IPS-NIHi7 (cell line): ENCODE data around the gene GCGR.

Experiments
- DNase-seq: peaks from one replicate; pipeline ENCODE4 v3.0.0; 2012; ENCODE audit warnings: mixed read lengths; ENCODE audit errors: extremely low spot score

Gene GCGR

GRCh38 chr17:81803728-81804558 lies at the start of gene GCGR:
GCGR (plus strand) TSS chr17:81804150; CDS start chr17:81809019, 4,869 bp downstream.
- DNase-seq: no peak

- DNase-seq: no peak
These were observed 11.0 kb upstream of the GCGR start for GRCh38 chr17:81792675-81793615.

GRCh38 chr17:81794074-81794476 lies 9.9 kb upstream of the GCGR start:
- DNase-seq: no peak

DNA sequence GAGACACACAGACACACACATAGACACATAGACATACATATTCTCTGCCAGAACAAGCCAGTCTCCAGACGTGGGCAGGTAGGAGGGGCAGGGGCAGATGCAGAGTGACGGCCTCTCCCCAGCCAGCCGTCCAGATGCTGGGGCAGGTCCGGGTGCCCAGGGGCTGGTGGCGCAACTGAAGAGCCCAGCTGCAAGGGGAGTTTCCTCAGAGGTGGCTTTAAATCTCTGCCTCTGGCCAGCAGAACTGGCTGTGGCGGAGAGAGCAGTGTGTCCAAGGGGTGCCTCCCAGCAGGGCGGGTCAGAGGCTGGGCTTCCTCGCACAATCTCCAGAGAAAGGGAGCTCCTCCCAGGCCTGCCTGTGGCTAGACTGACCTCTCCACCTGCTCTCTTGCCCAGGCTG lies 9.4 kb upstream of the GCGR start:
- no peak for DNase-seq

- no peak for DNase-seq
These were observed 2.6 kb upstream of the GCGR start for GRCh38 chr17:81801327-81801726.

DNA sequence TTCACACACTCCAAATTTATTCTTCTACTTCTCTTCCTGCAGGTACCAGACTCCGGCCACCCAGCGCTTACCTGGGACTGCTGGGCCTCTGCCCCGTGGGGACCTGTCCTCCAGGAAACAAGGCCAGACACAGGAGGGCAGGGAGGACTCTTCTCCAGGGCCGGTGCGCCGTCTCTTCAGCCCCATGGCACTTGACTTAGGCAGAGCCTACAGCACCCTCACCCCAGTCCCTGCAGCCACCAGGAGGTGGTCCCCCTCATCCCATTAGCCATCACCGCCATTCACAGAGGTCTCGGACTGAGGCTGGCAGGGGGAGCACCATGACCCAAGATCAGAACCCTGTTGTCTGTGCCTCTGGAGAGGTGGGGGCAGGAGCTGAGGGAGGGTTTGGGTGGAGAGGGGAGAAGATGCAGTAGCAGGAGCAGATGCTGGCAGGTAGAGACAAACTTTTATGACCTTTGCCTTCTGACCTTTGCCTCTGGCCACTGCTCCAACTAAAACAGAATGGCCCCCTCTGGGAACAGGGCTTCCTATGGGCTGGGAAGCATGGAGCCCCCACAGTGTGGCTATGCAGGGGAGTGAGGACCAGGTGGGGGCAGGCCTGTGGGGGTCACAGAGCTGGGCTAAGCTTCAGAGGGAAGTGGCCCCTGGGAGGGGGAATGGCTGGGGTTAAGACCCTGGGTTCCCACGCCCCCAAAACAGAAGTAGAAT lies 1.7 kb upstream of the GCGR start:
- DNase-seq: no peak

DNA sequence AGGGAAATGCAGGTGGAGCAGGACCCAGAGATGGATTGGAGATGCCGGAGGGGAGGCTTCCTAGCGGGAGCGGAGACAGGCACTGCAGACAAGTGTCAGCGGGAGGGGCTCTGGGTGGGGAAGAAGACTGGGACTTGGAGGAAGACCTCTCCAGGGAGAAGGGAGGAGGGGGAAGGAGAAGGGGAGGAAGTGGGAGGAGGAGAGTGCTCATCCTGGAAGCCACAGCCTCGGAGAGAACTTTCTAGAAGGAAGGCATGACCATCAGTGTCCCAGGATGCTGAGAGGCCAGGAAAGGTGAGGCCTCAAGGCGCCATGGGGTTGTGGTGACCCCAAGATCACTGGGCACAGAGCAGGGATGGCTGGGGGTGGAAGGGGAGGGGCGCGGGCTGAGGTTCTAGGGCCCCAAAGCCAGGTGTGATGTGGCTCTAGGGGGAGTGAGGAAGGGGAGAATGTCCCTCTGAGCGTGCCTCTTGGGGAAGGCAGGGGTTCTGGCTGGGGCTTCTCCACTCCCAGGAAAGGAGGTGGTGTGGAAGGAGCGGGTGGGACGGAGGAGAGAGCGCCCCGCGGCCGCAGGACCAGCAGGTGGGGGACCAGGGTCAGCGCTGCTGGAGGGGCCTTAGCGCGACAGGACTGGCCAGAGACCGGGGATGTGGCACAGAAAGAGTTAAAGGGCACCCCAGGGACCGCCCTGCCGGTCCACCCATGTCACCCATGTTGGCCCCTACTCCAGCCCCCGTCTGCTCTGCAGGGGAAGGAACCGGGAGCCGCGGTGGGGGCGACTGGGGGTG lies 900 bp upstream of the GCGR start:
- DNase-seq: no peak

DNA sequence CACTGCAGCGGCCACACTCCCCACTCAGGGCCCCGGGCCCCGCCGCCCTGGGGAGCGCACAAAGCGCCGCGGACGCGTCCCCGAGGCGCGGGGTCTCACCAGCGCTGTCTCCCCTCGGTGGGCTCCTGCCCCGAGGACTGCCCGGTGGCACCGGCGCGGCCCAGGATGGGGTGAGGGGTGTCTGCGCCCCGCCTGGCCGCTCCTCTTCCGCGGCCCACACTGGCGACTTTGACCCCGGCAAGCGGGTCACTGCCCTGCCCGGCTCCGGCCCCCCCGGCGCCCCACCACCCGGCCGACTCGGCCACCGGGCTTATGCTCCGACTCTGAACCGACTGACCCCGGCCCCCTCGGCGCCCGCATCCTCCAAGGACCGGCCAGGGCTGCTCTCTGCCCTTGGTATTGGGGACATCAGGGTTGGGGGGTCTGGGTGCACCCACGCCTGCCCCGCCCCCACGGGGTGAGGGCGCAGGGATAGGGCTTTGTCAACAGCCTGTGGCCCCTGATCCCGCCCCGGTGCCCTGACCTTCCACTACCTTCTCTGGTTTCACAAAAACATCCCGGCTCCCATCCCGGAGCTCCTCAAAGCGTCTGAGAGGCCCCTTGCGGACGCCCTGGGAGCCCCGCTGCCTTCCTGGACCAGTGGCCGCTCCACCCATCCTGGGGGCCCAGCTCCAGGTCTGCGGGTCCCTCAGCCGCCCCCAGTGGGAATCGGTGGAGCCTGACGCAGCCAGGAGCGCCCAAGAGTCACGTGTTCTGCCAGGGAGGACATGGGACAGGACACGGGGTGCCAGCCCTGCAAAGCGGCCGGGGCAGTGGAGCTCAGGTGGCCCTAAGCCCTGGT lies 829 bp downstream of the GCGR start:
- DNase-seq: no peak

- DNase-seq: no peak
These were observed 1.9 kb downstream of the GCGR start for GRCh38 chr17:81805707-81806460.

DNA sequence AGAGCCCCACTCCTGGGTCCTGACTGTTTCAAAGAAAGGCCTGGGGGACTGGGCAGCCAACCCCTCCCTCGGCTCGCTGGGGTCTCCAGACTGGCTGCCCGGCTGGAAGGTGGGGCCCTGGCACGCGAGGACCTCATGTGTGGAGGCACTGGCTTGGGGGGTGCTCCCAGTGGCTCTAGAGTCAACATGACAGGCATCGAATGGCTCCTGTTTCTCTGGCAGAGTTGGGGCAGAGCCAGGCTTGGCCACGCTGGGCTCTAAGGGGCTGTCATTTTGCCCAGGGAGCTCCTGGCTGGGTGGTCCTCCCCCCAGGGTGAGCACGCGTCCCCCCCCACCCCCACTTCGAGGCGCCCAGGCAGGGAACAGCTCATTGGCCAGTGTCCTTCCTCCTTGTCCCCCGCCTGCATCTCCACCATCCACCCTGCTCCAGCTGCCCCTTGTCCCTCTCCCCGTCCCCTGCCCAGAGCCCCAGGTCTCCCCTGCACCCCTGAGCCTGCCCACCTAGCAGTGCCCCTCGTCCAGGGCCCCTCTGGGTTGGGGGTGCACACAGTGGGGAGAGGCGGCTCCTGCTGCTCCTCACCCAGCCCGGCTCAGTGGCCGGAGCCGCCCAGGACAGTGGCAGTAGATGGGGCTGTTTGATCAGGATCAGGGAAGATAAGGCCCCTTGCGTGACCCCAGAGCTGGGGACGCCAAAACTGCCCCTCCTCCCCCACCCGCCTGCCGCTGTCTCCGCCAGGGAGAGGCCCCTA lies 2.7 kb downstream of the GCGR start:
- DNase-seq: no peak

DNA sequence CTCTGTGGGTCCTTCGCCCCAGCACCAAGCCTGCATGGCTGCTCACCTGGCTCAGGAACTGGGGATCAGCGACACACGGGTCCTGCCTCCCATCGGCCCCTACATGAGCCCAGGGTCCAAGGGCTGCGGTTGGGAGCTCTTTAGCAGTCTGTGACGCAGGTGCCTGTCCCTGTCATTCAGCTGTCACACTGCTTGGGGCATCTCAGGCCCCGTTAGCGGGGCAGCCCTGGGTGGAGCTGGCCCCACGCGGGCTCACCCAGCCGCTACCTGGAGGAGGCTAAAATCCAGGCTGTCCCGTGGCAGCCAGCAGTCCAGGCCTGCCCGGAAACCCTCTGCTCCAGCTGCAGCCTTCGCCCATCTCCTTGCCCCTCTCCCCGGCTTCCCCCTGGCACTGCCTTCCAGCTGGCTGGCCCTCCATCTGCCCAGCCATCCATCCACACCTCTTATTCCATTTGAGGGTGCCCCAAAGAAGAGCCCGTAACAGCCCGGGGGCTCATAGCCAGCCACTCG lies 3.3 kb downstream of the GCGR start:
- DNase-seq: no peak

GRCh38 chr17:81807839-81808238 lies 3.9 kb downstream of the GCGR start:
- DNase-seq: no peak

DNA sequence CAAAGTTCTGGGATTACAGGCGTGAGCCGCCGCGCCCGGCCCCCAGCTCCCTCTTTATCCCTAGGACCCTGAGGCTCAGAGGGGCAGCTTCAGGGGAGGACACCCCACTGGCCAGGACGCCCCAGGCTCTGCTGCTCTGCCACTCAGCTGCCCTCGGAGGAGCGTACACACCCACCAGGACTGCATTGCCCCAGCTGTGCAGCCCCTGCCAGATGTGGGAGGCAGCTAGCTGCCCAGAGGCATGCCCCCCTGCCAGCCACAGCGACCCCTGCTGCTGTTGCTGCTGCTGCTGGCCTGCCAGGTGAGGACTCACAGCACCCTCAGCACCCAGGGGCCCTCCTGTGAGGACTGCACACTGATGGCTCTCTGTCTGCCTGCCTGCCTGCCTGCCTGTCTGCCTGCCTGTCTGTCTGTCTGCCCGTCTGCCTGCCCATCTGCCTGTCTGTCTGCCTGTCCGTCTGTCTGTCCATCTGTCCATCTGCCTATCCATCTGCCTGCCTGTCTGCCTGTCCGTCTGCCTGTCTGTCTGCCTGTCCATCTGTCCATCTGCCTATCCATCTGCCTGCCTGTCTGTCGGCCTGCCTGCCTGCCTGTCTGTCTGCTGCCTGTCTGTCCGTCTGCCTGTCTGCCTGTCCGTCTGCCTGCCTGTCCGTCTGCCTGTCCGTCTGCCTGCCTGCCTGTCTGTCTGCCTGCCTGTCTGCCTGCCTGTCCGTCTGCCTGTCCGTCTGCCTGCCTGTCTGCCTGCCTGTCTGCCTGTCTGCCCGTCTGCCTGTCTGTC lies 5.0 kb downstream of the GCGR start:
- DNase-seq: no peak

DNA sequence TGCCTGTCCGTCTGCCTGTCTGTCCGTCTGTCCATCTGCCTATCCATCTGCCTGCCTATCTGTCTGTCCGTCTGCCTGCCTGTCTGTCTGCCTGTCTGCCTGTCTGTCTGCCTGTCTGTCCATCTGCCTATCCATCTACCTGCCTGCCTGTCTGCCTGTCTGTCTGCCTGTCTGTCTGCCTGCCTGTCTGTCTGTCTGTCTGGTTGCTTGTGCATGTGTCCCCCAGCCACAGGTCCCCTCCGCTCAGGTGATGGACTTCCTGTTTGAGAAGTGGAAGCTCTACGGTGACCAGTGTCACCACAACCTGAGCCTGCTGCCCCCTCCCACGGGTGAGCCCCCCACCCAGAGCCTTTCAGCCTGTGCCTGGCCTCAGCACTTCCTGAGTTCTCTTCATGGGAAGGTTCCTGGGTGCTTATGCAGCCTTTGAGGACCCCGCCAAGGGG lies 5.6 kb downstream of the GCGR start:
- no peak for DNase-seq

DNA sequence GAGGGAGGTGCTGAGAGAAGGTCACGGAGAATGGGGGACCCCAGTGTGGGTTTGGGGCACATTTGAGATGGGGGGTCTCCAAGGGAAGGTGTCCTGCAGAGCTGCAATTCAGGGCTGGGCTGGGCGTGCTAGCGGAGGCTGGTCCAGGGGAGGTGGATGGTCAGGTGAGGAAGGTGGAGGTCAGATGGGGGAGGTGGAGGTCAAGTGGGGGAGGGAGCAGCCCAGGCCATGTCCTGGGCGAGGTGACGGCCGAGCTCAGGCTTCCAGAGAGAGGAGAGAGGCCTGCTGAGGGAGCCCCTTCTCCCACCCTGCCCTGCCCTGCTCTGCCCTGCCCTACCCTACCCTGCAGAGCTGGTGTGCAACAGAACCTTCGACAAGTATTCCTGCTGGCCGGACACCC lies 6.5 kb downstream of the GCGR start:
- no peak for DNase-seq

DNA sequence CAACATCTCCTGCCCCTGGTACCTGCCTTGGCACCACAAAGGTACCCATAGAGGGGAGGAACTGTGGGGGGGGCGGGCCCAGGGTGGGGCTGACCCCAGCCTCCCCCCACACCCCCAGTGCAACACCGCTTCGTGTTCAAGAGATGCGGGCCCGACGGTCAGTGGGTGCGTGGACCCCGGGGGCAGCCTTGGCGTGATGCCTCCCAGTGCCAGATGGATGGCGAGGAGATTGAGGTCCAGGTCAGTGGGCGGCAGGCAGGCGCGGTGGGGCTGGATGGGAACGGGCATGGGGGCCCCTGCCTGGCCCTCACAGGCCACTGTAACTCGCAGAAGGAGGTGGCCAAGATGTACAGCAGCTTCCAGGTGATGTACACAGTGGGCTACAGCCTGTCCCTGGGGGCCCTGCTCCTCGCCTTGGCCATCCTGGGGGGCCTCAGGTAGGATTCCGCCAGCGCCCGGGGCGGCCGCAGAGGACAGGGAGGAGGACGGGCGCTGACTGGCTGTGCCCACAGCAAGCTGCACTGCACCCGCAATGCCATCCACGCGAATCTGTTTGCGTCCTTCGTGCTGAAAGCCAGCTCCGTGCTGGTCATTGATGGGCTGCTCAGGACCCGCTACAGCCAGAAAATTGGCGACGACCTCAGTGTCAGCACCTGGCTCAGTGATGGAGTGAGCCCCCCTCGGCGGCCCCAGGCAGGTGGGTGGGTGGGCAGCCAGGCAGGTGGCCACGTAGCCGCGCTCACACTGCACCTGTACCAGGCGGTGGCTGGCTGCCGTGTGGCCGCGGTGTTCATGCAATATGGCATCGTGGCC lies 7.1 kb downstream of the GCGR start:
- DNase-seq: no peak
